PFSK-1 (cell line): Measurements from ENCODE around the gene RPRML.

Experiments used
- FOXP2 ChIP-seq: optimal IDR thresholded peaks from 2 replicates; pipeline ENCODE3; 2011; ENCODE audit warnings: borderline replicate concordance, control low read depth, inconsistent platforms; ENCODE audit not compliant: insufficient read depth; ENCODE audit errors: extremely low read length, extremely low read depth
- POLR2AphosphoS5 ChIP-seq: IDR thresholded peaks from 2 replicates; pipeline ENCODE4 v1.6.1; 2012; ENCODE audit warnings: low read depth, mild to moderate bottlenecking, control low read depth, low read length, moderate library complexity
- SIN3A ChIP-seq: IDR thresholded peaks from 2 replicates; pipeline ENCODE4 v1.6.1; 2012; ENCODE audit warnings: mild to moderate bottlenecking, low read length, moderate library complexity, borderline replicate concordance; ENCODE audit not compliant: insufficient read depth
- TAF1 ChIP-seq: IDR thresholded peaks from 2 replicates; pipeline ENCODE4 v1.6.1; 2012; ENCODE audit warnings: low read length, control low read depth, borderline replicate concordance; ENCODE audit not compliant: insufficient read depth
- TF ChIP-seq, protein P1 (sequence below), 2 experiments: IDR thresholded peaks; 2 replicates each; pipeline versions ENCODE4 v1.6.1 to v1.8.0; 2011 to 2012; ENCODE audit warnings: low read depth in 2 of 2, low read length in 2 of 2, control low read depth in 1 of 2, inconsistent platforms in 1 of 2, mild to moderate bottlenecking in 1 of 2, moderate library complexity in 1 of 2; ENCODE audit not compliant: insufficient read depth in 1 of 2

Gene RPRML

GRCh38 chr17:46984892-46985291 is 5.8 kb upstream of the RPRML start:
- no peak for TF ChIP-seq FOXP2
- TF ChIP-seq SIN3A = no peak
- TF ChIP-seq POLR2AphosphoS5 = no peak
- no peak for TF ChIP-seq TAF1
- TF ChIP-seq, protein P1, sequence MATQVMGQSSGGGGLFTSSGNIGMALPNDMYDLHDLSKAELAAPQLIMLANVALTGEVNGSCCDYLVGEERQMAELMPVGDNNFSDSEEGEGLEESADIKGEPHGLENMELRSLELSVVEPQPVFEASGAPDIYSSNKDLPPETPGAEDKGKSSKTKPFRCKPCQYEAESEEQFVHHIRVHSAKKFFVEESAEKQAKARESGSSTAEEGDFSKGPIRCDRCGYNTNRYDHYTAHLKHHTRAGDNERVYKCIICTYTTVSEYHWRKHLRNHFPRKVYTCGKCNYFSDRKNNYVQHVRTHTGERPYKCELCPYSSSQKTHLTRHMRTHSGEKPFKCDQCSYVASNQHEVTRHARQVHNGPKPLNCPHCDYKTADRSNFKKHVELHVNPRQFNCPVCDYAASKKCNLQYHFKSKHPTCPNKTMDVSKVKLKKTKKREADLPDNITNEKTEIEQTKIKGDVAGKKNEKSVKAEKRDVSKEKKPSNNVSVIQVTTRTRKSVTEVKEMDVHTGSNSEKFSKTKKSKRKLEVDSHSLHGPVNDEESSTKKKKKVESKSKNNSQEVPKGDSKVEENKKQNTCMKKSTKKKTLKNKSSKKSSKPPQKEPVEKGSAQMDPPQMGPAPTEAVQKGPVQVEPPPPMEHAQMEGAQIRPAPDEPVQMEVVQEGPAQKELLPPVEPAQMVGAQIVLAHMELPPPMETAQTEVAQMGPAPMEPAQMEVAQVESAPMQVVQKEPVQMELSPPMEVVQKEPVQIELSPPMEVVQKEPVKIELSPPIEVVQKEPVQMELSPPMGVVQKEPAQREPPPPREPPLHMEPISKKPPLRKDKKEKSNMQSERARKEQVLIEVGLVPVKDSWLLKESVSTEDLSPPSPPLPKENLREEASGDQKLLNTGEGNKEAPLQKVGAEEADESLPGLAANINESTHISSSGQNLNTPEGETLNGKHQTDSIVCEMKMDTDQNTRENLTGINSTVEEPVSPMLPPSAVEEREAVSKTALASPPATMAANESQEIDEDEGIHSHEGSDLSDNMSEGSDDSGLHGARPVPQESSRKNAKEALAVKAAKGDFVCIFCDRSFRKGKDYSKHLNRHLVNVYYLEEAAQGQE (IDR thresholded peaks at IDR 0.05; ENCODE audit: insufficient read depth in 1 of 2, low read depth in 2 of 2, low read length in 2 of 2) = no peak

- no peak for TF ChIP-seq POLR2AphosphoS5
These were observed 5.3 kb upstream of the RPRML start for GRCh38 chr17:46984341-46984740.

DNA sequence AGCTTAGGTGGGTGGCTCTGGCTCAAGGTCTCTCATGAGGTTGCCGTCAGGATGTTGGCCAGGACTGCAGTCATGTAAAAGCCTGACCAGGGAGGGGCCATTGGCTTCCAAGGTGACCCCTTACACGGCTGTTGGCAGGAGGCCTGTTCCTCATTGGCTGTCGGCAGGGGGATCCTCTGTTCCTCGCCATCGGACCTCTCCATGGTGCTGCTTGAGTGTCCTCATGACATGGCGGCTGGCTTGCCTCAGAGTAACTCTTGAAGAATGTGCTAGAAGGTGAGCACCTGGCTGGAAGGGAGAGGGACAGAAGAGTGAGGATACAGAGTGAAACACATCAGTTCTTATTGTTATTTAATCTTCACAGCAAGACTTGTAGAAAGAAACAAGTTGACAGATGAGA is 4.7 kb upstream of the RPRML start:
- TF ChIP-seq POLR2AphosphoS5 (no peak), FOXP2 (no peak), SIN3A (no peak), TAF1 (no peak)
- TF ChIP-seq, protein P1 (IDR thresholded peaks at IDR 0.05; ENCODE audit: insufficient read depth in 1 of 2, low read depth in 2 of 2, low read length in 2 of 2) = peak; percentile 48 to 88; a peak in 3 of 4 replicates

DNA sequence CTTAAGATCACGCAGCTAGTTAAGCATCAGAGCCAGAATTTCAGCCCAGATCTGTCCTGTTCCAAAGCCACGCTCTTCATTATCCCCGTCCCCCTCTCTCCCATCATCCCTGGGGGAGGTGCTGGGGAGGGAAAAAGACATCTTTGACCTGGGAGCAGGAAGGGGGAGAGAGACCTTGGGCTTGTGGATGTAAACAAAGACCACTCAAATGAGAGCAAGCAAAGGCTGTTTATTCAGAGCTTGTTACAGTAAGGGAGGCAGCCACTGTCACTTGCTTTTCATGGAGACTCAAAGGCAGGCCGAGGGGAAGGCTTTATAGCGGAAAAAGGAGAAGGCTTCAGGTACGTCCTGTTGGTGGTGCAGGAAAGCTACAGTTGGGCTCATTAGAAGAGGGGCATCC is 3.5 kb upstream of the RPRML start:
- TF ChIP-seq TAF1 (no peak), SIN3A (no peak), FOXP2 (no peak), POLR2AphosphoS5 (no peak)
- TF ChIP-seq, protein P1 (IDR thresholded peaks at IDR 0.05; ENCODE audit: insufficient read depth in 1 of 2, low read depth in 2 of 2, low read length in 2 of 2) = no peak

DNA sequence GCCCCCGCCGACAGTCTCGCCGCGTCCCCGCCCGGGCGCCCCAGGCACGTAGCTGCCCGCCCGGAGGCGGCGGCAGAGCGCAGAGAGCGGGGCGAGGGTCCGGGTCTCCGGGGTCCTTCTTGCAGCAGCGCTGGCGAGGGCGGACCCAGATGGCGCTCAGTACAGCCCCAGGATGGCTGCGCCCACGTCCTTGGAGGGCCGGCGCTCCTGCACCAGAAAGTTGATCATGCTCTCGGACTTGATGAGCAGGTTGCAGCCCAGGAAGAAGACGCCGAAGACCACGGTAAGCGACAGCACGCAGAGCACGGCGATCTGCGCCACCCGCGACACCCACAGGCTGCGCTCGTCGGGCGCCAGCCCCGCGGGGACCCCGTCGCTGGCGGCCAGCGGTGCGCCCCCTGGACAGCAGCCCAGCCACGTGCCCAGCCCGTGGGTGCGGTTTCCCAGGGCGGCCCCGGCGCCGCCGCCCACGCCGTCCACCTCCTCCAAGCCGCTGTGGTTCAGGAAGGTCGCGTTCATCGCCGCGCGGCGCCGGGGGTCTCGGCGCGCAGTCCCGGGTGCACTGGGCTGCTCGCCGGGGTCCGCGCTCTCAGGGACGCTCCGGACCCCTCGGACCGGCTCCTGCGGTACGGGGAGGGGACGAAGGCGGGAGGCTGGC is 435 bp downstream of the RPRML start:
- TF ChIP-seq FOXP2 = no peak
- TF ChIP-seq TAF1 = no peak
- TF ChIP-seq SIN3A = no peak
- TF ChIP-seq, protein P1 (IDR thresholded peaks at IDR 0.05; ENCODE audit: insufficient read depth in 1 of 2, low read depth in 2 of 2, low read length in 2 of 2) = no peak
- no peak for TF ChIP-seq POLR2AphosphoS5
